HFFc6 (cell line): Measurements from ENCODE around the gene ZNRF2. TPM values are rescaled to one million over a fixed set of nuclear protein-coding genes. Genes with fewer than 3 reads are reported as not detected.
A peak's percentile ranks its signal among the peaks of the same experiment; 100 is the strongest.

Source experiments
- DNase-seq: peaks from one replicate; pipeline ENCODE4 v3.0.0-alpha.2; 2018
- H3K27ac Mint-ChIP-seq: 2 replicates; pipeline ENCODE4 v1.8.0; 2020; ENCODE audit warnings: mild to moderate bottlenecking, mixed read lengths
- H3K27me3 Mint-ChIP-seq: 2 replicates; pipeline ENCODE4 v1.8.0; 2021; ENCODE audit warnings: mild to moderate bottlenecking, moderate library complexity, mixed read lengths; ENCODE audit not compliant: insufficient read depth
- H3K36me3 Mint-ChIP-seq: 2 replicates; pipeline ENCODE4 v1.8.0; 2021; ENCODE audit warnings: low read depth, mixed read lengths
- H3K4me1 Mint-ChIP-seq: 2 replicates; pipeline ENCODE4 v1.8.0; 2020; ENCODE audit warnings: low read depth, mixed read lengths
- H3K4me3 Mint-ChIP-seq: 2 replicates; pipeline ENCODE4 v1.8.0; 2020; ENCODE audit warnings: mild to moderate bottlenecking, moderate library complexity, mixed read lengths
- H3K9me3 Mint-ChIP-seq: 2 replicates; pipeline ENCODE4 v1.8.0; 2020; ENCODE audit warnings: mild to moderate bottlenecking, mixed read lengths
- total RNA-seq, 6 experiments: library from RNA; stranded (reverse); fragmentation: NEBNext Ultra II Directional; extraction: Animal tissue kit (Norgen Biotek cat#: 25700); gene quantifications; 2 replicates in 1 of 6; 3 replicates in 5 of 6; pipeline ENCODE4 v1.2.3, GENCODE V29; 2021
- TF ChIP-seq, protein P1 (sequence below): fragments of 200-600 bp; sonication (generic); IDR thresholded peaks from 2 replicates; pipeline ENCODE4 v1.5.0; 2021; ENCODE audit warnings: antibody characterized with exemption, mild to moderate bottlenecking

ZNRF2 gene
- total RNA-seq, 6 experiments from 2014 or later: 2.3 to 3.1 (median 2.7) TPM

DNA sequence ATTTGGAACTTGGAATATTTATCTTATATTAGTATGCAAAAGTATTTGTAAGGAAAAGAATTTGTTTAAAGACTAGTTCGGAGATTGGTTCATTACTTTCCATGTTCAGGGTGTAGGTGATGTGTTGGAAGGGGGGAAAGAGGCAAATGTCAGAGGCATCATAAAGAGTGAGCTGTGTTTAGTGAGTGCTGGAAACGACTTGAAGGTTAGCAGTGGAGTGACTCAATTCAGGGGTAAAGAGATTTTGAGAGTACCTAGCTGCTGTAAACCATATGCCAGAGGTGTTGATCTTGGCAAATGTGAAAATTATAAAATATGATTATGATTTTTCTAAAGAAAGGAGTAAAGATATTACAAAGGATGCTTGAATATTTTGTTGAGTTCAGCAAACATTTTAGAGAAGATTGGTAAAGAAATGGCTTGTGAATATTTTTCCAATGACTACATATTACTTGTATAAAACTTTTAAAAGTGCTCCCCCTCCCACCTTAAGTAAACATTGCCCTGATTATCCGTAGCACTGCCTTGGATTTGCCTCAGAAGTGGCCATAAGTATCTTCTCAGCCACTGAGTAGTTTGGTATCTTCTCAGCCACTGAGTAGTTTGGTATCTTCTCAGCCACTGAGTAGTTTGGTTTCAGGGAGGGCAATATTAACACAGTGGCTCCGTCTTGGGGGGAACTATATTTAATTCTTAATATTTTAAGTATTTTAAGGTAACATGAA is 51.5 kb downstream of the ZNRF2 start:
- no peak for DNase-seq
- H3K36me3 Mint-ChIP-seq: peaks cover 2% of the 10 kb centered on the region; the same call in 1 of the 2 replicates
- 0 out of 2 replicates have a peak, but pooled peaks cover under 1% of the 10 kb centered on the region for H3K27me3 Mint-ChIP-seq
- TF ChIP-seq, protein P1, sequence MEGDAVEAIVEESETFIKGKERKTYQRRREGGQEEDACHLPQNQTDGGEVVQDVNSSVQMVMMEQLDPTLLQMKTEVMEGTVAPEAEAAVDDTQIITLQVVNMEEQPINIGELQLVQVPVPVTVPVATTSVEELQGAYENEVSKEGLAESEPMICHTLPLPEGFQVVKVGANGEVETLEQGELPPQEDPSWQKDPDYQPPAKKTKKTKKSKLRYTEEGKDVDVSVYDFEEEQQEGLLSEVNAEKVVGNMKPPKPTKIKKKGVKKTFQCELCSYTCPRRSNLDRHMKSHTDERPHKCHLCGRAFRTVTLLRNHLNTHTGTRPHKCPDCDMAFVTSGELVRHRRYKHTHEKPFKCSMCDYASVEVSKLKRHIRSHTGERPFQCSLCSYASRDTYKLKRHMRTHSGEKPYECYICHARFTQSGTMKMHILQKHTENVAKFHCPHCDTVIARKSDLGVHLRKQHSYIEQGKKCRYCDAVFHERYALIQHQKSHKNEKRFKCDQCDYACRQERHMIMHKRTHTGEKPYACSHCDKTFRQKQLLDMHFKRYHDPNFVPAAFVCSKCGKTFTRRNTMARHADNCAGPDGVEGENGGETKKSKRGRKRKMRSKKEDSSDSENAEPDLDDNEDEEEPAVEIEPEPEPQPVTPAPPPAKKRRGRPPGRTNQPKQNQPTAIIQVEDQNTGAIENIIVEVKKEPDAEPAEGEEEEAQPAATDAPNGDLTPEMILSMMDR: no peak
- peaks cover 17% of the 10 kb centered on the region for H3K4me1 Mint-ChIP-seq
- H3K9me3 Mint-ChIP-seq: no peaks in the 10 kb centered on the region
- H3K27ac Mint-ChIP-seq: no peak overlapping the region
- no peak overlapping the region for H3K4me3 Mint-ChIP-seq

DNA sequence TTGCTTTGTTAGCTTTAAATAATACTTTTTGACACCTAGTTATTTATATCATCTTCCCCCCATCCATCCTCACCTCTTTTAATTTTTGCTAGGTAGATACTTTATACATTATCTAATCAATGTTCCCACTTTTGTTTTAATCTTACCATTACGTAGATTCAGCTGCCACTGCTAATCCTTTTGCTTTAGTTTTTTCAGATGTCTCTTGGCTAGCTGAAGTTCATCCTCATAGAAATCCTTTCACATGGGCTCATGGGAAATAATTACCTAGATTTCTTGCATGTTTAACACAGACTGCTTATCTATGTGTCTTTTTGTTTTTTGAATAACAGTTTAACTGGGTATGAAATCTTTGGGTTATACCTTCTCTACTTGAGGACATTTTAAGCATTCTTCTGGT is 60.1 kb downstream of the ZNRF2 start:
- H3K9me3 Mint-ChIP-seq: peaks cover 11% of the 10 kb centered on the region
- H3K4me3 Mint-ChIP-seq: no peak overlapping the region
- peaks cover 26% of the 10 kb centered on the region for H3K4me1 Mint-ChIP-seq

DNA sequence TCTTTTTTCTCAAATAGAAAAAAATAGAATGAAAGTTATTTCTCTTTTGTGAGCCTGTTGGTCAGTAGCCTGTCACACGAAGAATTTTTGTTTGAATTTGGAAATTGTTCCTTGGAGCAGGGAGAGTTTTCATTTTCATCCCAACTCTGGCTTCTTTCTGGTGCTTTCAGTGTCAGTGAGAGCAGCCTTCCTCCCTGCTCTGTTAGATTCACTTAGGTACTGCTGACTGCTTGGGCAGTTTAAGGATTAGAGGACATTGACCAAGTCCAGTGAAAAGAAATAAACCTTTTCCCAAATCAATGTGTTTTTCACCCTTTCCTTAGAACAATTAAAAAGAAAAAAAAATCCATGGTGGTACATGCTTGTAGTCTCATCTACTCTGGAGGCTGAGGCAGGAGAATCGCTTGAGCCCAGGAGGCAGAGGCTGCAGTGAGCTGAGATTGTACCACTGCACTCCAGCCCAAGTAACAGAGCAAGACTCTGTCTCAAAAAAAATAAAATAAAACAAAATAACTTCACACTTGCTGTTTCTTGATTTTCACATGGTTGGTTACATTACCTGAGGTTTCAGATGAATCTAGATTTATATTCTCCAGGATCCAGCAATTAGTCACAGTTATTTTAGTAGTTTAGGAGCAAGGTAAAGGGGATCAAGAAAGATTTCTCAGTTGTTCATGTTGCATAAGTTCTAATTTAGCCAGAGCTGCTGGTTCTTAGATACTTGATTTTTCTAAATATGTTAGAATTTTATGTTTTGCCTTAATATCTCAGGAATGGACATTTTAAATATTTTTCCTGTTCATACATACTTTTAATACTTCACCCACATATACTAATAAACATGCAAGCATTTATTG is 63.1 kb downstream of the ZNRF2 start:
- Mint-ChIP-seq H3K4me1 (peaks cover 26% of the 10 kb centered on the region), H3K4me3 (peak overlapping the region; percentile 78), H3K36me3 (no peaks in the 10 kb centered on the region), H3K9me3 (no peaks in the 10 kb centered on the region), H3K27me3 (no peaks in the 10 kb centered on the region), H3K27ac (peak overlapping the region; percentile 74)
- DNase-seq: no peak
- TF ChIP-seq, protein P1: no peak

More for the DNA sequence above, 60.1 kb downstream of the ZNRF2 start:
- Mint-ChIP-seq H3K27me3 (peaks cover 2% of the 10 kb centered on the region; the same call in 1 of the 2 replicates), H3K36me3 (peaks cover 13% of the 10 kb centered on the region), H3K27ac (no peak overlapping the region)
- DNase-seq: no peak
- TF ChIP-seq, protein P1: no peak

- Mint-ChIP-seq H3K4me1 (peaks cover 26% of the 10 kb centered on the region), H3K4me3 (peak overlapping the region; percentile 78), H3K27ac (peak overlapping the region; percentile 74), H3K9me3 (no peaks in the 10 kb centered on the region), H3K36me3 (no peaks in the 10 kb centered on the region), H3K27me3 (no peaks in the 10 kb centered on the region; the same call in 1 of the 2 replicates)
- TF ChIP-seq, protein P1: no peak
- peak; percentile 94 for DNase-seq
These were observed 63.7 kb downstream of the ZNRF2 start for GRCh38 chr7:30348083-30348560.

GRCh38 chr7:30349170-30349569 is 64.8 kb downstream of the ZNRF2 start:
- no peak overlapping the region for H3K4me3 Mint-ChIP-seq
- TF ChIP-seq, protein P1: no peak
- no peak overlapping the region for H3K27ac Mint-ChIP-seq
- no peaks in the 10 kb centered on the region; the same call in 1 of the 2 replicates for H3K27me3 Mint-ChIP-seq
- no peaks in the 10 kb centered on the region for H3K36me3 Mint-ChIP-seq
- no peaks in the 10 kb centered on the region for H3K9me3 Mint-ChIP-seq
- no peak for DNase-seq
- peaks cover 26% of the 10 kb centered on the region for H3K4me1 Mint-ChIP-seq
